SK-N-SH treated with all-trans-retinoic acid at 6 μM for 48 hours (cell line): ENCODE data around the gene PSRC1.

Experiments
- ARNTL ChIP-seq: fragments of 450-650 bp; formaldehyde crosslinking; IDR thresholded peaks from 2 replicates; pipeline ENCODE4 v1.5.0; 2020; ENCODE audit warnings: low read depth, mild to moderate bottlenecking, moderate library complexity, borderline replicate concordance
- BACH2 ChIP-seq: fragments of 250-450 bp; sonication (Bioruptor Pico); IDR thresholded peaks from 2 replicates; pipeline ENCODE4 v1.9.0; 2021; ENCODE audit warnings: mild to moderate bottlenecking, borderline replicate concordance
- CREB5 ChIP-seq: fragments of 250-450 bp; sonication (Bioruptor Pico); IDR thresholded peaks from 2 replicates; pipeline ENCODE4 v1.5.1; 2020; ENCODE audit warnings: low read depth, mild to moderate bottlenecking, moderate library complexity
- ESRRG ChIP-seq: fragments of 250-450 bp; sonication (Bioruptor Pico); IDR thresholded peaks from 2 replicates; pipeline ENCODE4 v1.6.1; 2021; ENCODE audit warnings: mild to moderate bottlenecking
- GLIS3 ChIP-seq: fragments of 250-450 bp; sonication (Bioruptor Pico); IDR thresholded peaks from 2 replicates; pipeline ENCODE4 v1.5.0; 2020; ENCODE audit warnings: mild to moderate bottlenecking, moderate library complexity
- ISL1 ChIP-seq: fragments of 250-450 bp; sonication (Bioruptor Pico); IDR thresholded peaks from 2 replicates; pipeline ENCODE4 v2.1.2; 2022; ENCODE audit warnings: mild to moderate bottlenecking, moderate library complexity
- OSR1 ChIP-seq: fragments of 250-450 bp; sonication (Bioruptor Pico); IDR thresholded peaks from 2 replicates; pipeline ENCODE4 v1.8.0; 2022; ENCODE audit warnings: moderate library complexity, mild to moderate bottlenecking, inconsistent platforms
- PATZ1 ChIP-seq: fragments of 250-450 bp; sonication (Bioruptor Pico); IDR thresholded peaks from 2 replicates; pipeline ENCODE4 v1.8.0; 2020; ENCODE audit warnings: mild to moderate bottlenecking, moderate library complexity, borderline replicate concordance
- RARB ChIP-seq: fragments of 250-450 bp; sonication (Bioruptor Pico); IDR thresholded peaks from 2 replicates; pipeline ENCODE4 v1.8.0; 2021; ENCODE audit warnings: mild to moderate bottlenecking, moderate library complexity
- TCF4 ChIP-seq: fragments of 250-450 bp; sonication (Bioruptor Pico); IDR thresholded peaks from 2 replicates; pipeline ENCODE4 v1.8.0; 2021; ENCODE audit warnings: mild to moderate bottlenecking, moderate library complexity, borderline replicate concordance
- TSHZ2 ChIP-seq: fragments of 250-450 bp; sonication (Bioruptor Pico); IDR thresholded peaks from 2 replicates; pipeline ENCODE4 v1.5.0; 2020; ENCODE audit warnings: mild to moderate bottlenecking, moderate library complexity
- ZFP3 ChIP-seq: fragments of 250-450 bp; sonication (Bioruptor Pico); IDR thresholded peaks from 2 replicates; pipeline ENCODE4 v1.5.0; 2020; ENCODE audit warnings: mild to moderate bottlenecking, moderate library complexity
- ZNF565 ChIP-seq: fragments of 450-650 bp; formaldehyde crosslinking; conservative IDR thresholded peaks from 2 replicates; pipeline ENCODE4 v1.5.0; 2020; ENCODE audit warnings: low read depth, mild to moderate bottlenecking, moderate library complexity
- ZNF70 ChIP-seq: fragments of 450-650 bp; formaldehyde crosslinking; IDR thresholded peaks from 2 replicates; pipeline ENCODE4 v1.5.0; 2020; ENCODE audit warnings: mild to moderate bottlenecking, moderate library complexity

GRCh38 chr1:109272021-109272799, 10.7 kb downstream of the PSRC1 start:
- TF ChIP-seq ZFP3 (CRISPR knock-in tag) (no peak), ARNTL (CRISPR knock-in tag) (no peak), ZNF70 (CRISPR knock-in tag) (no peak), PATZ1 (CRISPR knock-in tag) (no peak), ISL1 (CRISPR knock-in tag) (no peak), ESRRG (CRISPR knock-in tag) (no peak), ZNF565 (CRISPR knock-in tag) (no peak), OSR1 (no peak), BACH2 (CRISPR knock-in tag) (no peak), RARB (CRISPR knock-in tag) (no peak), TCF4 (CRISPR knock-in tag) (no peak), CREB5 (CRISPR knock-in tag) (no peak), GLIS3 (CRISPR knock-in tag) (no peak), TSHZ2 (CRISPR knock-in tag) (no peak)
